ENCODE data around the gene USP11. TPM values are rescaled to one million over a fixed set of nuclear protein-coding genes. Genes with fewer than 3 reads are reported as not detected.

USP11 gene
- total and polyA plus RNA-seq, 2 of the 4 experiments (the other 2 are of a cell fraction), result 33.5 to 59.7 TPM

DNA sequence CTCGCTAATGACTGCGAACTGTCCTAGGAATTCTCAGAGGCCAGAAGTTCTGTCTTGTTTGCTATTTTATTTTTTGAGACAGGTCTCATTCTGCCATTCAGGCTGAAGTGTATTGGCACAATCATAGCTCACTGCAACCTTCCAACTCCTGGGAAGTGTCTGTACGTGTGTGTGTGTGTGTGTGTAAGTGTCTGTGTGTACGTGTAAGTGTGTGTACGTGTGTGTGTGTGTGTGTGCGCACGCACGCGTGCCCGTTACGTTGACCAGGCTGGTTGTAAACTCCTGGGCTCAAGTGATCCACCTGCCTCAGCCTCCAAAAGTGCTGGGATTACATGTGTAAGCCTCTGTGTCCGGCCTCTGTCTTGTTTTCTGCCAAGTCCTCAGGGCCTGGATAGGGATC, 24.7 kb upstream of the USP11 start:
- POLR2A ChIA-PET (ENCODE audit: unreplicated experiment), result no interaction called here
- WGBS, 2 experiments (ENCODE audit: extremely low coverage in 2 of 2, insufficient read length in 1 of 2), result no CpG with 5 or more reads among the region's 12 CpGs

More for the DNA sequence above, 24.7 kb upstream of the USP11 start:
- Histone ChIP-seq H3K9ac (ENCODE audit: low read depth, low read length) (no peak overlapping the region), H3K79me1 (ENCODE audit: low read depth in 1 of 2, low read length in 2 of 2) (peaks cover 7 to 33% of the 10 kb centered on the region in 2 experiments; a peak in 3 of 4 replicates), H3K36me3 (ENCODE audit: control insufficient read depth, insufficient read depth, low read length) (peaks cover 82% of the 10 kb centered on the region), H3K27ac (ENCODE audit: insufficient read depth, low read length) (no peak overlapping the region), H2BK5ac (ENCODE audit: low read depth, low read length, poor library complexity, severe bottlenecking) (no peak overlapping the region), H2BK20ac (ENCODE audit: low read depth, low read length) (no peak overlapping the region), H3K9me1 (ENCODE audit: insufficient read depth, low read length) (no peaks in the 10 kb centered on the region), H3K9me3 (ENCODE audit: control insufficient read depth, insufficient read depth, low read length) (no peaks in the 10 kb centered on the region), H3K14ac (replicated peaks; ENCODE audit: low read depth, low read length) (no peak overlapping the region), H4K8ac (ENCODE audit: low read depth in 2 of 2, low read length in 2 of 2) (no peak overlapping the region), H4K5ac (ENCODE audit: low read depth, low read length) (no peak overlapping the region), H2AK5ac (ENCODE audit: low read depth, low read length) (no peak overlapping the region), H3K18ac (ENCODE audit: low read depth, low read length) (no peak overlapping the region), H2BK15ac (ENCODE audit: low read depth, low read length) (no peak overlapping the region), H3K27me3 (ENCODE audit: control insufficient read depth, insufficient read depth, low read length) (no peaks in the 10 kb centered on the region; the same call in 1 of the 2 replicates), H4K91ac (ENCODE audit: insufficient read depth, low read depth, low read length) (no peak overlapping the region), H2AFZ (replicated peaks; ENCODE audit: low read length, poor library complexity) (no peak overlapping the region), H4K20me1 (ENCODE audit: insufficient read depth, low read length) (peaks cover 50% of the 10 kb centered on the region), H3K23ac (ENCODE audit: low read depth, low read length) (no peak overlapping the region), H3K4ac (ENCODE audit: low read depth, low read length) (no peak overlapping the region), H2AK9ac (replicated peaks; ENCODE audit: low read depth, low read length, poor library complexity) (no peak overlapping the region), H2BK120ac (ENCODE audit: low read depth, low read length) (no peak overlapping the region), H3K56ac (ENCODE audit: extremely low read depth, insufficient read depth, low read length) (no peak overlapping the region), H3K4me2 (ENCODE audit: low read depth, low read length) (no peak overlapping the region), H3K4me3 (ENCODE audit: insufficient read depth, low read depth, low read length) (no peak overlapping the region), H3K4me1 (ENCODE audit: control insufficient read depth, insufficient read depth, low read length) (no peaks in the 10 kb centered on the region)
- DNase-seq (no peak), ATAC-seq (ENCODE audit: low read depth) (no peak)
- intact Hi-C loops (cut with micrococcal nuclease) (no loop called here), dilution Hi-C loops (cut with HindIII; ENCODE audit: low sequenced_read_pairs, unreplicated experiment) (no loop called here), in situ Hi-C loops (cut with MboI; ENCODE audit: low sequenced_read_pairs) (loop anchor here (25.0 kb wide), 1 partner anchor 429 kb away; the partner anchor contains the start of gene CFP)
- CTCF ChIA-PET, result no interaction called here
- BruUV-seq (replicated peaks), result no TSS peak
- TF ChIP-seq BHLHE40 (IDR thresholded peaks at IDR 0.05; ENCODE audit: low read depth, low read length) (no peak), RFX5 (IDR thresholded peaks at IDR 0.05; ENCODE audit: low read depth, low read length) (no peak), RAD21 (IDR thresholded peaks at IDR 0.05; ENCODE audit: low read length) (no peak), FOS (IDR thresholded peaks at IDR 0.05; ENCODE audit: low read depth, low read length) (no peak), SMC3 (IDR thresholded peaks at IDR 0.05; ENCODE audit: low read depth, low read length) (no peak), MAZ (IDR thresholded peaks at IDR 0.05; ENCODE audit: borderline replicate concordance, low read depth, low read length) (no peak), MAFK (IDR thresholded peaks at IDR 0.05; ENCODE audit: low read depth, low read length) (no peak), MXI1 (IDR thresholded peaks at IDR 0.05; ENCODE audit: borderline replicate concordance, low read depth, low read length) (no peak), RCOR1 (IDR thresholded peaks at IDR 0.05; ENCODE audit: insufficient replicate concordance, low read length) (no peak)
- TF ChIP-seq, protein P1, sequence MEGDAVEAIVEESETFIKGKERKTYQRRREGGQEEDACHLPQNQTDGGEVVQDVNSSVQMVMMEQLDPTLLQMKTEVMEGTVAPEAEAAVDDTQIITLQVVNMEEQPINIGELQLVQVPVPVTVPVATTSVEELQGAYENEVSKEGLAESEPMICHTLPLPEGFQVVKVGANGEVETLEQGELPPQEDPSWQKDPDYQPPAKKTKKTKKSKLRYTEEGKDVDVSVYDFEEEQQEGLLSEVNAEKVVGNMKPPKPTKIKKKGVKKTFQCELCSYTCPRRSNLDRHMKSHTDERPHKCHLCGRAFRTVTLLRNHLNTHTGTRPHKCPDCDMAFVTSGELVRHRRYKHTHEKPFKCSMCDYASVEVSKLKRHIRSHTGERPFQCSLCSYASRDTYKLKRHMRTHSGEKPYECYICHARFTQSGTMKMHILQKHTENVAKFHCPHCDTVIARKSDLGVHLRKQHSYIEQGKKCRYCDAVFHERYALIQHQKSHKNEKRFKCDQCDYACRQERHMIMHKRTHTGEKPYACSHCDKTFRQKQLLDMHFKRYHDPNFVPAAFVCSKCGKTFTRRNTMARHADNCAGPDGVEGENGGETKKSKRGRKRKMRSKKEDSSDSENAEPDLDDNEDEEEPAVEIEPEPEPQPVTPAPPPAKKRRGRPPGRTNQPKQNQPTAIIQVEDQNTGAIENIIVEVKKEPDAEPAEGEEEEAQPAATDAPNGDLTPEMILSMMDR (conservative IDR thresholded peaks at IDR 0.05; ENCODE audit: low read depth, low read length), result no peak
- TF ChIP-seq, protein P2, sequence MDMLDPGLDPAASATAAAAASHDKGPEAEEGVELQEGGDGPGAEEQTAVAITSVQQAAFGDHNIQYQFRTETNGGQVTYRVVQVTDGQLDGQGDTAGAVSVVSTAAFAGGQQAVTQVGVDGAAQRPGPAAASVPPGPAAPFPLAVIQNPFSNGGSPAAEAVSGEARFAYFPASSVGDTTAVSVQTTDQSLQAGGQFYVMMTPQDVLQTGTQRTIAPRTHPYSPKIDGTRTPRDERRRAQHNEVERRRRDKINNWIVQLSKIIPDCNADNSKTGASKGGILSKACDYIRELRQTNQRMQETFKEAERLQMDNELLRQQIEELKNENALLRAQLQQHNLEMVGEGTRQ (IDR thresholded peaks at IDR 0.05; ENCODE audit: low read depth, low read length), result no peak

Measured in IMR-90 (cell line).